ENCODE data around the gene ERICH6.

The ERICH6 gene

DNA sequence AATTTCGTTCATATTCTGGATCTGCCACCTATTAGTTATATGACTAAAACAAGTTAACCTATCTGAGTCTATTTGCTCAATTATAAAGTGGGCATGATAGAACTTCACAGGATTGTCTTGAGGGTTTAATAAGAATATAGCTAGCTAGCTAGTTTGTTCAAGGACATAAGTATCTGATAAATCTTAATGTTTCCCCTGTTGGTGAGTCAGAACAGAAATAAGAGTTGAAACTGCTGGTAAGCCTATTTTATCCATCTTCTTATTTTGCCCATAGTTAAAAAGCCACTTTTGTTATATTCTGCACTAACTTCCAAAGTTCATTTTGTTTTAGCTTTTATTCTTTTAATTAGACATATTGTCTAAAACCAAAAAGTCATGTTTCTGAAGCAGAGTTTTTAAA is 91.2 kb downstream of the ERICH6 start:
- no peak for DNase-seq

GRCh38 chr3:150611666-150612065 is 92.1 kb downstream of the ERICH6 start:
- DNase-seq = no peak

GRCh38 chr3:150610785-150611184 is 92.9 kb downstream of the ERICH6 start:
- DNase-seq = no peak

DNA sequence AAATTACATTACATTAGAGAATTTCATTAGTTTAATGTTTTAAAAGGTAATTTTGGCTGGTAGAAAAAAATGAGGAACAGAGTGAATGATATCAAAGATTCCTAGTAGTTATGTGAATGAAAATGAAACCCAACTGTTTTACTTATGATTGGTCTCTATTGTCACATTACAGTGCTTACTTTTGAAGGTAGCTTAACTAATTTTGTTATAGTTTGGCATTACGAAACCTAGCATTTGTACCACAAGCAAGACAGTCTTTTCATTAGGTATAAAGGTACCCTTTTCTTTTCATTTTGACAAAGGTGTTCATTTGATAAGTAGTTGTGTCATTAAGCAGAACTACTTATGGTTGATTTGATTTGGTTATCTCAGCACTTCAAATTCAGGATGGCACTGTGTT is 93.7 kb downstream of the ERICH6 start:
- DNase-seq = no peak
